HG03378 (cell line): ENCODE measurements around the gene SLC25A13.

Experiments used
- ATAC-seq: cut with Tn5 transposase; IDR thresholded peaks from one replicate; pipeline ENCODE4 v1.9.1; 2021; ENCODE audit warnings: mild to moderate bottlenecking, moderate library complexity; ENCODE audit not compliant: unreplicated experiment

Gene SLC25A13

DNA sequence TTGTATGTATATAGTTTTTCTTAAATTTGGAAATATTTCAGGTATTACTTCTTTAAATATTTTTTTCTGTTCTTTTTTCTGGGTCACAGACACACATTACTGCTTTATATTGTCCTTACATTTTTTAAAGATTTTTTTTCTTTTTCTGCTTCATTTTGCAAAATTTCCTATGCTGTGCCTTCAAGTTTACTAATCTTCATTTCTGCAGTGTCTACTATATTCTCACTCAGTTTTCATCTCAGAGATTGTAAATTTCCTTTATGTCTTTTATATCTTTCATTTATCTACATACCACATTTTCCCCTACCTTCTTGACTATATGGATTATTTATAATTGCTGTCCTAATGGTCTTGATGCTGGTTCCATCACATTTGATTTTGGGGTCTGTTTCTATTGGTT is 210.5 kb downstream of the SLC25A13 start:
- ATAC-seq, result no peak

DNA sequence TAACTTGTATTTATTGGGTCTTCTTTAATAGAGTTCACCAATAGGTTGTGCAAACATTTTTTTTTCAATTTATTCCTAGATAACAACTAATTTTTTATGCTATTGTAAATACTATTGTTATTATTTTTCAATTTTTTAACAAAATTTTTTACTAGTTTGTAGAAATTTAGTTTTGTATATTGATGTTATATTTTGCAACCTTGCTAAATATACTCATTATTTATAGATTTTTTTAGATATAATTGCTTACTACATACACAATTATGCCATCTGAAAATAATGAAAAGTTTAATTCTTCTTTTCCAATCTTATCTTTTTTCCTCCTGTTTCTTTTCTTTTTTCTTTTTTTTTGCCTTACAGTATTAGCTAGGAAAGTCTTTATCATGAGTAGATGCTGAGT is 216.9 kb downstream of the SLC25A13 start:
- ATAC-seq, result no peak

- no peak for ATAC-seq
Measured at GRCh38 chr7:96102096-96102811, 219.6 kb downstream of the SLC25A13 start.

- no peak for ATAC-seq
Measured at GRCh38 chr7:96100737-96101136, 221.2 kb downstream of the SLC25A13 start.

DNA sequence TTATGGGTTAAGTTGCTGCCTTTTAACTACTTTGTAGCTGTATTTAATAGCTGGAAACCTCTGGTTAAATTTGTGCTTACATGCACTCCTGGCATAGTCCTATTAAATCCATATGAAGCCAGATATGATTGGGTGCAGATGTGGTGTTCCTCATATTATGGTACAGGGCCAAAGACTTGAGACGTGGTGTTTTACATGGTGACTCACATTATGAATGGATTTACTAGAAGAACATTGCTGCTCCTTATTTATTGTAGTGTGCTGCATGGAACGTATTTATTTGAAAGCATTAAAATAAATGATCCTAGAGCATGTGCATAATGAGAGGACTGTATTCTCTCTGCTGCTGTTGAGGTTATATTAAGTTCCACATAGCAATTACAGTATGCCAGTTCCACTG is 224.1 kb downstream of the SLC25A13 start:
- ATAC-seq, result no peak

DNA sequence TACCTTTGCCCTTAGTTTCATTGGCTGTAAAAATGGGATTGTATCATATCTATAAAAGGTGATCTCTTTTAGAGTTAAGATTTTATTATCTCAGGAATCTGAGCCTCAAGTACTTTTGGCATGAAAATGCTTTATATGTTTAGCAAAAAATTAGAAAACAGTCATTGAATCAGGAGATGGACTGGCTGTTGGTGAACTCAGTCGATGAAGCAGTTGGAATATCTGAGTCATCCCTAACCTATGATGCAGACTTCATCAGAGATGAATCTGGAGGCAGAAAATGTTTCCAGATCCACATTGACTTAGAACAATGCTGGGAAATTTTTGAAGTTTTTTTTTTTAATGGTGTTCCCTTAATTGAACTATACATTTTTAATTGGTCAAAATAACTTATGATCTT is 228.5 kb downstream of the SLC25A13 start:
- ATAC-seq, result no peak

- ATAC-seq, result no peak
Measured at GRCh38 chr7:96090756-96091155, 231.1 kb downstream of the SLC25A13 start.

- ATAC-seq, result no peak
Measured at GRCh38 chr7:96089511-96089910, 232.4 kb downstream of the SLC25A13 start.

- no peak for ATAC-seq
Measured at GRCh38 chr7:96088579-96088978, 233.3 kb downstream of the SLC25A13 start.

DNA sequence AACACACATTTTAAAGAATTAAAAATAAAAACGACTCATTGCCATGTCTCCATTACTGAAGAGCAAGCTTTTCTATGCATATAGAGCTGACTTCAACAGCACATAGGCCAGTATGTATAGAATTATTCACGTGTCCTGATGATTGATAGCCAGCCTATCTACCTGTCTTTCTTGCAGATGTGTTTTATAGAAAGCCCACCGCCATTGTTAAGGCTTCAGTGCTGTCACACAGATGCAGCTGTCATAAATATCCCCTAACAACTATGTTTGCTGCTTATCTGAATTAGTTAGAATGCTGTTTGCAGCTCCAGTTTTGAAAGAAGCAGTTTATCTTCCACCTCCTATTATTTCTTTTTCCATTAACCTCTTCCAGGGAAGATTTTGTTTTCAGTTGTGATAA is 235.9 kb downstream of the SLC25A13 start:
- no peak for ATAC-seq

DNA sequence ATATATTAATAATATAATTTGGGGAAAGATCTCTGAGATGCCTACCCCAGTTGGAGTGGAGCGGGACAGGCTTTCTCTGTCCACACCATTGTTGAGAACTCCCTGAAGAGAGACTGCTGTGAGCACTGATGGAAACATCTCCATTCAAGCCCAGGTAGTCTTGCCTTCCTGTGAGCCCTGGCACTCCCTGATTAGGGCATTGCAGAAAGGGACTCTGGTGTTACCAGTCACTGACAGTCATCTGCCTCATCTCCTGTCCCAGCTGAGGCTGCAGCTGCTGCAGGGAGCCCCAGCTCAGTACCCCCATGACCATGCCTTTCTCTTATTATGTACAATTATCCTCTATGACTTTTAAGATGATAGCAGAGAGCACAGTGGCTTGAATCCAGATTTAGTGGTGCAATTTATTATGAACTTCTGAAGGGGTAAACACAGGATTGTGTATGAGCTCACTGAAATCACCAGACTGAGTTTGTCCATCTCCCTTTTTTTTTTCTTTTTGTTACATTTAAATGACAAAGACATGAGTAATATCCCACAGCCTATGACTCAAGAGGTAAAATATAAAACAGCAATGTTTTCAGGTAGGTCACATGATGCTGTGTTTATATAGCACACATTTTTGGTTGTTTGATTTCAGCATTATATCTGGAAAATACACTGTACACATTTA is 236.9 kb downstream of the SLC25A13 start:
- ATAC-seq, result no peak

GRCh38 chr7:96080027-96080426 is 241.9 kb downstream of the SLC25A13 start:
- no peak for ATAC-seq

- ATAC-seq, result no peak
Measured at GRCh38 chr7:96076350-96076707, 245.6 kb downstream of the SLC25A13 start.

- ATAC-seq, result peak; percentile 72
Measured at GRCh38 chr7:96075510-96076349, 246.2 kb downstream of the SLC25A13 start.

GRCh38 chr7:96074871-96075270 is 247.0 kb downstream of the SLC25A13 start:
- ATAC-seq, result no peak
